ENCODE measurements around the gene RIMKLA.

DNA sequence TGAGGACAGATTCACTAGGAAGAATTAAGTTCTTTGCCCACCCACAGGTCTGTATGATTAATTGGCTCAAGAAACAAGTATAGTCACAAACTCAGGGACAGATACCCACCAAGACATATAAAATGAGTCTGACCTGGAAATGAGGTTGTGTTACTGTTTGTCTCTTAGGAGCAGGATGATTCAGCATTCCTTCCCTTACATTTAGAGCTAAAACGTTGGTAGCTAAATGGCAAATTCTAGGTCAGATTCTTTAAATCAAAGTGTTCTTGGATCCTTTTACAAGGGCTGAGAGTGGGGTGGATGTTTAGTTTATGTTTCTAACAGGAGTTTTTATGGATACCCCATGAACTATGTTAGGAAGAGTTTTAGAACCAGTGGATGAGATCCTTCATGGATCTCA is 4.7 kb downstream of the RIMKLA start:
- TF ChIP-seq, protein P1, sequence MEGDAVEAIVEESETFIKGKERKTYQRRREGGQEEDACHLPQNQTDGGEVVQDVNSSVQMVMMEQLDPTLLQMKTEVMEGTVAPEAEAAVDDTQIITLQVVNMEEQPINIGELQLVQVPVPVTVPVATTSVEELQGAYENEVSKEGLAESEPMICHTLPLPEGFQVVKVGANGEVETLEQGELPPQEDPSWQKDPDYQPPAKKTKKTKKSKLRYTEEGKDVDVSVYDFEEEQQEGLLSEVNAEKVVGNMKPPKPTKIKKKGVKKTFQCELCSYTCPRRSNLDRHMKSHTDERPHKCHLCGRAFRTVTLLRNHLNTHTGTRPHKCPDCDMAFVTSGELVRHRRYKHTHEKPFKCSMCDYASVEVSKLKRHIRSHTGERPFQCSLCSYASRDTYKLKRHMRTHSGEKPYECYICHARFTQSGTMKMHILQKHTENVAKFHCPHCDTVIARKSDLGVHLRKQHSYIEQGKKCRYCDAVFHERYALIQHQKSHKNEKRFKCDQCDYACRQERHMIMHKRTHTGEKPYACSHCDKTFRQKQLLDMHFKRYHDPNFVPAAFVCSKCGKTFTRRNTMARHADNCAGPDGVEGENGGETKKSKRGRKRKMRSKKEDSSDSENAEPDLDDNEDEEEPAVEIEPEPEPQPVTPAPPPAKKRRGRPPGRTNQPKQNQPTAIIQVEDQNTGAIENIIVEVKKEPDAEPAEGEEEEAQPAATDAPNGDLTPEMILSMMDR (IDR thresholded peaks at IDR 0.05) = no peak
- no peak for TF ChIP-seq EP300 (IDR thresholded peaks at IDR 0.05)
